Measurements from ENCODE around the gene EDRF1.

The EDRF1 gene

GRCh38 chr10:125734823-125735222, 15.3 kb downstream of the EDRF1 start:
- Histone ChIP-seq H3K4me1 (ENCODE audit: control insufficient read depth in 1 of 2, insufficient read depth in 2 of 2, low read length in 2 of 2) (no peaks in the 10 kb centered on the region), H3K9me3 (ENCODE audit: control insufficient read depth in 1 of 2, low read length in 2 of 2) (no peaks in the 10 kb centered on the region), H3K4me3 (ENCODE audit: low read depth in 1 of 2, low read length in 2 of 2) (no peak overlapping the region), H3K9ac (ENCODE audit: low read depth in 1 of 2, low read length in 2 of 2) (no peak overlapping the region), H3K36me3 (ENCODE audit: control insufficient read depth in 1 of 2, insufficient read depth in 2 of 2, low read length in 2 of 2) (peaks cover 70 to 91% of the 10 kb centered on the region in 2 donors), H3K27me3 (ENCODE audit: control insufficient read depth in 1 of 2, insufficient read depth in 2 of 2, low read length in 2 of 2) (no peaks in the 10 kb centered on the region), H3K27ac (ENCODE audit: low read depth, low read length) (no peak overlapping the region)

- H3K9me3 ChIP-seq (ENCODE audit: control insufficient read depth in 1 of 2, low read length in 2 of 2) = no peaks in the 10 kb centered on the region
- H3K27ac ChIP-seq (ENCODE audit: low read depth, low read length) = no peak overlapping the region
- H3K9ac ChIP-seq (ENCODE audit: low read depth in 1 of 2, low read length in 2 of 2) = no peak overlapping the region
- H3K4me1 ChIP-seq (ENCODE audit: control insufficient read depth in 1 of 2, insufficient read depth in 2 of 2, low read length in 2 of 2) = no peaks in the 10 kb centered on the region
- peaks cover 52 to 86% of the 10 kb centered on the region in 2 donors for H3K36me3 ChIP-seq (ENCODE audit: control insufficient read depth in 1 of 2, insufficient read depth in 2 of 2, low read length in 2 of 2)
- H3K4me3 ChIP-seq (ENCODE audit: low read depth in 1 of 2, low read length in 2 of 2) = no peak overlapping the region
- H3K27me3 ChIP-seq (ENCODE audit: control insufficient read depth in 1 of 2, insufficient read depth in 2 of 2, low read length in 2 of 2) = no peaks in the 10 kb centered on the region
Observed at GRCh38 chr10:125738206-125738605, 18.7 kb downstream of the EDRF1 start.

GRCh38 chr10:125739994-125740679, 20.6 kb downstream of the EDRF1 start:
- Histone ChIP-seq H3K27ac (ENCODE audit: low read depth, low read length) (no peak overlapping the region), H3K4me1 (ENCODE audit: control insufficient read depth in 1 of 2, insufficient read depth in 2 of 2, low read length in 2 of 2) (no peaks in the 10 kb centered on the region), H3K9me3 (ENCODE audit: control insufficient read depth in 1 of 2, low read length in 2 of 2) (no peaks in the 10 kb centered on the region), H3K36me3 (ENCODE audit: control insufficient read depth in 1 of 2, insufficient read depth in 2 of 2, low read length in 2 of 2) (peaks cover 60 to 93% of the 10 kb centered on the region in 2 donors), H3K9ac (ENCODE audit: low read depth in 1 of 2, low read length in 2 of 2) (no peak overlapping the region), H3K4me3 (ENCODE audit: low read depth in 1 of 2, low read length in 2 of 2) (no peak overlapping the region), H3K27me3 (ENCODE audit: control insufficient read depth in 1 of 2, insufficient read depth in 2 of 2, low read length in 2 of 2) (no peaks in the 10 kb centered on the region)

GRCh38 chr10:125742465-125742864, 23.0 kb downstream of the EDRF1 start:
- Histone ChIP-seq H3K4me1 (ENCODE audit: control insufficient read depth in 1 of 2, insufficient read depth in 2 of 2, low read length in 2 of 2) (no peaks in the 10 kb centered on the region), H3K4me3 (ENCODE audit: low read depth in 1 of 2, low read length in 2 of 2) (no peak overlapping the region), H3K9me3 (ENCODE audit: control insufficient read depth in 1 of 2, low read length in 2 of 2) (no peaks in the 10 kb centered on the region), H3K27me3 (ENCODE audit: control insufficient read depth in 1 of 2, insufficient read depth in 2 of 2, low read length in 2 of 2) (no peaks in the 10 kb centered on the region), H3K36me3 (ENCODE audit: control insufficient read depth in 1 of 2, insufficient read depth in 2 of 2, low read length in 2 of 2) (peaks cover 51 to 84% of the 10 kb centered on the region in 2 donors), H3K9ac (ENCODE audit: low read depth in 1 of 2, low read length in 2 of 2) (no peak overlapping the region), H3K27ac (ENCODE audit: low read depth, low read length) (no peak overlapping the region)

GRCh38 chr10:125744909-125745308, 25.4 kb downstream of the EDRF1 start:
- peaks cover 52 to 85% of the 10 kb centered on the region in 2 donors for H3K36me3 ChIP-seq (ENCODE audit: control insufficient read depth in 1 of 2, insufficient read depth in 2 of 2, low read length in 2 of 2)
- H3K4me3 ChIP-seq (ENCODE audit: low read depth in 1 of 2, low read length in 2 of 2) = no peak overlapping the region
- no peak overlapping the region for H3K9ac ChIP-seq (ENCODE audit: low read depth in 1 of 2, low read length in 2 of 2)
- H3K27me3 ChIP-seq (ENCODE audit: control insufficient read depth in 1 of 2, insufficient read depth in 2 of 2, low read length in 2 of 2) = no peaks in the 10 kb centered on the region
- no peaks in the 10 kb centered on the region for H3K9me3 ChIP-seq (ENCODE audit: control insufficient read depth in 1 of 2, low read length in 2 of 2)
- H3K27ac ChIP-seq (ENCODE audit: low read depth, low read length) = no peak overlapping the region
- H3K4me1 ChIP-seq (ENCODE audit: control insufficient read depth in 1 of 2, insufficient read depth in 2 of 2, low read length in 2 of 2) = no peaks in the 10 kb centered on the region

- Histone ChIP-seq H3K36me3 (ENCODE audit: control insufficient read depth in 1 of 2, insufficient read depth in 2 of 2, low read length in 2 of 2) (peaks cover 45 to 87% of the 10 kb centered on the region in 2 donors), H3K27me3 (ENCODE audit: control insufficient read depth in 1 of 2, insufficient read depth in 2 of 2, low read length in 2 of 2) (no peaks in the 10 kb centered on the region), H3K27ac (ENCODE audit: low read depth, low read length) (no peak overlapping the region), H3K9ac (ENCODE audit: low read depth in 1 of 2, low read length in 2 of 2) (no peak overlapping the region), H3K4me3 (ENCODE audit: low read depth in 1 of 2, low read length in 2 of 2) (no peak overlapping the region), H3K4me1 (ENCODE audit: control insufficient read depth in 1 of 2, insufficient read depth in 2 of 2, low read length in 2 of 2) (no peaks in the 10 kb centered on the region), H3K9me3 (ENCODE audit: control insufficient read depth in 1 of 2, low read length in 2 of 2) (no peaks in the 10 kb centered on the region)
Observed at GRCh38 chr10:125747417-125747816, 27.9 kb downstream of the EDRF1 start.

- Histone ChIP-seq H3K36me3 (ENCODE audit: control insufficient read depth in 1 of 2, insufficient read depth in 2 of 2, low read length in 2 of 2) (peaks cover 31 to 74% of the 10 kb centered on the region in 2 donors), H3K27me3 (ENCODE audit: control insufficient read depth in 1 of 2, insufficient read depth in 2 of 2, low read length in 2 of 2) (no peaks in the 10 kb centered on the region), H3K9me3 (ENCODE audit: control insufficient read depth in 1 of 2, low read length in 2 of 2) (no peaks in the 10 kb centered on the region), H3K4me1 (ENCODE audit: control insufficient read depth in 1 of 2, insufficient read depth in 2 of 2, low read length in 2 of 2) (no peaks in the 10 kb centered on the region), H3K27ac (ENCODE audit: low read depth, low read length) (no peak overlapping the region), H3K4me3 (ENCODE audit: low read depth in 1 of 2, low read length in 2 of 2) (no peak overlapping the region), H3K9ac (ENCODE audit: low read depth in 1 of 2, low read length in 2 of 2) (no peak overlapping the region)
Observed at GRCh38 chr10:125756196-125756595, 36.7 kb downstream of the EDRF1 start.

- Histone ChIP-seq H3K4me3 (ENCODE audit: low read depth in 1 of 2, low read length in 2 of 2) (no peak overlapping the region), H3K4me1 (ENCODE audit: control insufficient read depth in 1 of 2, insufficient read depth in 2 of 2, low read length in 2 of 2) (no peaks in the 10 kb centered on the region), H3K27me3 (ENCODE audit: control insufficient read depth in 1 of 2, insufficient read depth in 2 of 2, low read length in 2 of 2) (no peaks in the 10 kb centered on the region), H3K9ac (ENCODE audit: low read depth in 1 of 2, low read length in 2 of 2) (no peak overlapping the region), H3K27ac (ENCODE audit: low read depth, low read length) (no peak overlapping the region), H3K9me3 (ENCODE audit: control insufficient read depth in 1 of 2, low read length in 2 of 2) (no peaks in the 10 kb centered on the region), H3K36me3 (ENCODE audit: control insufficient read depth in 1 of 2, insufficient read depth in 2 of 2, low read length in 2 of 2) (peaks cover 31 to 69% of the 10 kb centered on the region in 2 donors)
Observed at GRCh38 chr10:125756853-125757487, 37.5 kb downstream of the EDRF1 start.

GRCh38 chr10:125757742-125758141, 38.2 kb downstream of the EDRF1 start:
- H3K4me3 ChIP-seq (ENCODE audit: low read depth in 1 of 2, low read length in 2 of 2) = no peak overlapping the region
- H3K36me3 ChIP-seq (ENCODE audit: control insufficient read depth in 1 of 2, insufficient read depth in 2 of 2, low read length in 2 of 2) = peaks cover 31 to 70% of the 10 kb centered on the region in 2 donors
- H3K9ac ChIP-seq (ENCODE audit: low read depth in 1 of 2, low read length in 2 of 2) = no peak overlapping the region
- H3K27ac ChIP-seq (ENCODE audit: low read depth, low read length) = no peak overlapping the region
- H3K9me3 ChIP-seq (ENCODE audit: control insufficient read depth in 1 of 2, low read length in 2 of 2) = no peaks in the 10 kb centered on the region
- H3K27me3 ChIP-seq (ENCODE audit: control insufficient read depth in 1 of 2, insufficient read depth in 2 of 2, low read length in 2 of 2) = no peaks in the 10 kb centered on the region
- H3K4me1 ChIP-seq (ENCODE audit: control insufficient read depth in 1 of 2, insufficient read depth in 2 of 2, low read length in 2 of 2) = no peaks in the 10 kb centered on the region

GRCh38 chr10:125761961-125762360, 42.5 kb downstream of the EDRF1 start:
- Histone ChIP-seq H3K27me3 (ENCODE audit: control insufficient read depth in 1 of 2, insufficient read depth in 2 of 2, low read length in 2 of 2) (no peaks in the 10 kb centered on the region), H3K36me3 (ENCODE audit: control insufficient read depth in 1 of 2, insufficient read depth in 2 of 2, low read length in 2 of 2) (peaks cover 44 to 70% of the 10 kb centered on the region in 2 donors)

More at GRCh38 chr10:125761961-125762360, 42.5 kb downstream of the EDRF1 start:
- no peaks in the 10 kb centered on the region for H3K9me3 ChIP-seq (ENCODE audit: control insufficient read depth in 1 of 2, low read length in 2 of 2)
- H3K4me1 ChIP-seq (ENCODE audit: control insufficient read depth in 1 of 2, insufficient read depth in 2 of 2, low read length in 2 of 2) = no peaks in the 10 kb centered on the region
- no peak overlapping the region for H3K4me3 ChIP-seq (ENCODE audit: low read depth in 1 of 2, low read length in 2 of 2)
- no peak overlapping the region for H3K9ac ChIP-seq (ENCODE audit: low read depth in 1 of 2, low read length in 2 of 2)
- H3K27ac ChIP-seq (ENCODE audit: low read depth, low read length) = no peak overlapping the region

All from duodenal mucosa (tissue), 2 donors.